ENCODE data around the gene TBK1.

GRCh38 chr12:64480148-64480547 is 28.2 kb downstream of the TBK1 start:
- TF ChIP-seq SREBF2 (IDR thresholded peaks at IDR 0.05; ENCODE audit: low read length) (no peak), CTCF (IDR thresholded peaks at IDR 0.05 in 2 of 3, conservative IDR thresholded peaks at IDR 0.05 in 1 of 3; ENCODE audit: control insufficient read depth in 2 of 3, extremely low read depth in 1 of 3, insufficient read depth in 1 of 3, low read depth in 3 of 3, low read length in 3 of 3) (no peak), FOXM1 (IDR thresholded peaks at IDR 0.05; ENCODE audit: low read depth, low read length) (no peak), CHD2 (IDR thresholded peaks at IDR 0.05; ENCODE audit: borderline replicate concordance, low read depth, low read length) (no peak), POLR2AphosphoS5 (IDR thresholded peaks at IDR 0.05; ENCODE audit: low read length) (no peak)
- TF ChIP-seq, protein P1, sequence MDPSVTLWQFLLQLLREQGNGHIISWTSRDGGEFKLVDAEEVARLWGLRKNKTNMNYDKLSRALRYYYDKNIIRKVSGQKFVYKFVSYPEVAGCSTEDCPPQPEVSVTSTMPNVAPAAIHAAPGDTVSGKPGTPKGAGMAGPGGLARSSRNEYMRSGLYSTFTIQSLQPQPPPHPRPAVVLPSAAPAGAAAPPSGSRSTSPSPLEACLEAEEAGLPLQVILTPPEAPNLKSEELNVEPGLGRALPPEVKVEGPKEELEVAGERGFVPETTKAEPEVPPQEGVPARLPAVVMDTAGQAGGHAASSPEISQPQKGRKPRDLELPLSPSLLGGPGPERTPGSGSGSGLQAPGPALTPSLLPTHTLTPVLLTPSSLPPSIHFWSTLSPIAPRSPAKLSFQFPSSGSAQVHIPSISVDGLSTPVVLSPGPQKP (IDR thresholded peaks at IDR 0.05; ENCODE audit: low read depth, low read length): no peak

Data from GM12878 (cell line).